Ishikawa (cell line): ENCODE results near the gene SCFD2.

Experiments
- EP300 ChIP-seq: IDR thresholded peaks from 2 replicates; pipeline ENCODE4 v1.6.1; 2012; ENCODE audit warnings: borderline replicate concordance
- USF1 ChIP-seq: IDR thresholded peaks from 2 replicates; pipeline ENCODE4 v1.6.1; 2012

GRCh38 chr4:53193111-53193510 lies 172.8 kb downstream of the SCFD2 start:
- TF ChIP-seq USF1: no peak
- TF ChIP-seq EP300: no peak
